BJ (cell line): ENCODE results near the gene PLA2G6. TPM values are rescaled to one million over a fixed set of nuclear protein-coding genes. Genes with fewer than 3 reads are reported as not detected.

Source experiments
- CTCF ChIA-PET: fragments of 350-600 bp; formaldehyde crosslinking; extraction: SDS; loops from one replicate; lab custom pipeline; 2021; ENCODE audit warnings: antibody characterized with exemption, inconsistent platforms; lab: Yijun Ruan, JAX
- POLR2A ChIA-PET: fragments of 300-600 bp; sonication (Branson Sonifier 250); formaldehyde crosslinking; extraction: SDS; loops from one replicate; lab custom pipeline; 2021; ENCODE audit warnings: antibody characterized with exemption; lab: Charles Lee
- DNase-seq: peaks from one replicate; pipeline ENCODE4 v3.0.0-alpha.2; 2011; ENCODE audit warnings: low read depth
- H3K27me3 ChIP-seq: 2 replicates; pipeline ENCODE4 v1.6.0; 2011; ENCODE audit warnings: low read length; ENCODE audit not compliant: control insufficient read depth, insufficient read depth
- H3K36me3 ChIP-seq: 2 replicates; pipeline ENCODE4 v1.5.1; 2011; ENCODE audit warnings: low read length; ENCODE audit not compliant: control insufficient read depth, insufficient read depth
- H3K4me3 ChIP-seq: 2 replicates; pipeline ENCODE4 v1.5.1; 2011; ENCODE audit warnings: low read depth, mild to moderate bottlenecking, control low read depth, low read length
- CTCF ChIP-seq: IDR thresholded peaks from 2 replicates; pipeline ENCODE4 v1.5.1; 2011; ENCODE audit warnings: low read depth, mild to moderate bottlenecking, control low read depth, inconsistent platforms, low read length, moderate library complexity; ENCODE audit not compliant: insufficient read depth
- polyA plus RNA-seq: library from polyadenylated mRNA; depleted of rRNA; stranded (reverse); fragments of >200 nt; gene quantifications from 2 replicates; pipeline ENCODE4 v1.2.3, GENCODE V29; 2011

The PLA2G6 gene
- polyA plus RNA-seq, 1 experiment, result 14.9 TPM

DNA sequence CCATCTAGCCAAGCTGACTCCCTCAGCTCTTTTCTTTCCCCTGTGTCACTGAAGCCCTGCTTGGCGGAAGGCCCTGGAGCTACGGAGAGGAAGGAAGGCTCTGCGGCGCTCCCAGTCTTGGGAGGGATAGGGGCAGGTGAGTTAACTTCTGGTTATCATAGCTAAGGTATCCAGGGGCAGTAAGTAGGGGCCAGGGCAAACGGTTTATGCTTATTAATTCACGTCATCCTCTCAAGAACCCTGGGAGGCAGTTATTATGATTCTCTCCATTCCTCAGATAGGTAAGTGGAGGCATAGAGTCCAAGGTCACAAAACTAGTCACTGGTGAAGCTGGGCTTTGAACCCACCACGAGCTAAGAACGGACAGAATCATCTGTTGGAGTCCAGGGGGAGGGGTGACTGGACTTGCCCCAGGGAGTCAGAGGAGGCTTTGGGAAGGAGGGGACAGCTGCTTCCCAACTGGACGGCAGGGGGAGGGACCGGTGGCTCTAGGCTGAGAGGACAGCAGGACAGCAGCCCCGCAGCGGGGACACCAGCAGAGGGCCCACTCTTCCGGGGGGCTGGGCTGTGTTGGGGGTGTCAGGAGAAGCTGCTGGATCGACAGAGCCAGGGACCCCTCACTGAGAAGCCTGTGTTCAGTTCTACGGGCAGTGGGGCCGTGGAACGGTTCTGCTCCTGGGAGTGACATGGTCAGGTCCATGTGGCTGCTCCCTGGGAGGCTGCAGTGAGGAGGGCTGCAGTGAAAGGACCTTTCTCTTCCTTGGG, 74.6 kb downstream of the PLA2G6 start:
- 0 out of 2 replicates have a peak, but pooled peaks have one; percentile 7 for TF ChIP-seq CTCF
- ChIA-PET POLR2A (no interaction called here), CTCF (interaction anchor here (0.6 to 2.5 kb wide), 4 partner anchors 9 to 113 kb away, joined by 3 to 10 read pairs (median 4); no protein-coding TSS in a partner anchor)
- Histone ChIP-seq H3K27me3 (no peaks in the 10 kb centered on the region), H3K4me3 (no peak overlapping the region), H3K36me3 (no peaks in the 10 kb centered on the region)
- DNase-seq, result no peak

- Histone ChIP-seq H3K36me3 (no peaks in the 10 kb centered on the region), H3K27me3 (no peaks in the 10 kb centered on the region), H3K4me3 (no peak overlapping the region)
- TF ChIP-seq CTCF, result peak; percentile 31; the same call in 1 of the 2 replicates
- POLR2A ChIA-PET, result interaction anchor here (0.6 kb wide), 1 partner anchor 237 kb away, joined by 9 read pairs; no protein-coding TSS in a partner anchor
- no peak for DNase-seq
- CTCF ChIA-PET, result interaction anchor here (1.0 kb wide), 1 partner anchor 10 kb away, joined by 5 read pairs; no protein-coding TSS in a partner anchor
Observed at GRCh38 chr22:38104084-38104483, 77.5 kb downstream of the PLA2G6 start.

DNA sequence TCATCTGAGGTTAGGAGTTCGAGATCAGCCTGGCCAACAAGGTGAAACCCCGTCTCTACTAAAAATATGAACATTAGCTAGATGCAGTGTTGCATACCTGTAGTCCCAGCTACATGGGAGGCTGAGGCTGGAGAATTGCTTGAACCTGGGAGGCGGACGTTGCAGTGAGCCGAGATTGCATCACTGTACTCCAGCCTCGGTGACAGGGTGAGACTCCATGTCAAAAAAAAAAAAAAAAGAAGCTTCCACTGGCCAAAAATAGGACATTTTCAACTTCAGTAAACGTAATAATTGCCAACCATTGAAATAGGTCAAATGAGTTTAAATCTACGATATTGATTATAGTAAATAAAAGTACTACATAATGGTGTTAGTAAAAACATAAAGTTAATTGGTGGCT, 78.0 kb downstream of the PLA2G6 start:
- no peak for DNase-seq
- TF ChIP-seq CTCF, result no peak
- ChIA-PET POLR2A (no interaction called here), CTCF (interaction anchor here (1.0 to 1.7 kb wide), 2 partner anchors 10 to 11 kb away, joined by 4 to 5 read pairs; no protein-coding TSS in a partner anchor)
- H3K36me3 ChIP-seq, result no peaks in the 10 kb centered on the region
- H3K4me3 ChIP-seq, result no peak overlapping the region
- no peaks in the 10 kb centered on the region for H3K27me3 ChIP-seq

DNA sequence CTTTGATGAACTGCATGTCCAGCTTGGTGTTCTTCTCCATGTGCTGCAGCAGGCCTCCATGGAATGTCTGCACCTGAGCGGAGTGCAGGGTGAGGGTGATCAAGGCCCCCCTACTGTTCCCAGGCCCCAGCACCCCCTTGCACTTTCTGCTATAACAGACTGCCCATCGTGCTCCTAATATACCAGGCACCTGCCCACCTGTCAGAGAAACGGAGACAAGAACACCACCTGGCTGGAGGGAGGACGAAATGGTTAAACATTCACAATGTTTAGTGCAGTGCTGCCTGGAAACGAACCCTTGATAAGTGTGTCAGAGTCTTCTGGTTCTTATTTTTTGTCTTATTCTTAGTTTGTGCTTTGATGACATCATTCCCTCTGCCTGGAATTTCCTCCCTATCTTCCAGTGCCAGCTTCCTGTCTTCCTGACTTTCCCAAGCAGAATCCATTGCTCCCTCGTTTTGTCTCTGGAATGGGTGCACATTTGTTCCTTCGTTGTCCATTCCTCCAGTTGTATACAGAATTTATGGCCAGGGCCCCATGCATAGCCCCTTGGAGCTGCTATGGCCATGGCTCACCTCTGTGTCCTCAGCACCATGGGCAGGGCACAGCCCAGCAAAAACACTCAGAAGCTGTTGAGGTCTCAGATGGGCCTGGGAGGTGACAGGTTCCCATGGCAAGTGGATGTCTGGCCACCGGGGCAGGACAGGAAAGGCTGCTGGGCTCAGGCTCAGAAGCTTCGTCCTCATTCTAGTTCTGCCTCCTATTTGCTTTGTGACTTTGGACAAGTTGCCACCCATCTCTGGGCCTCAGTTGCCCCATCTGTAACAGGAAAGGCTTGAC, 83.0 kb downstream of the PLA2G6 start:
- TF ChIP-seq CTCF, result no peak
- ChIA-PET POLR2A (no interaction called here), CTCF (interaction anchor here (0.6 to 4.3 kb wide), 12 partner anchors 8 to 497 kb away, joined by 3 to 18 read pairs (median 4); no protein-coding TSS in a partner anchor)
- no peak overlapping the region for H3K4me3 ChIP-seq
- no peaks in the 10 kb centered on the region for H3K27me3 ChIP-seq
- peak; percentile 27 for DNase-seq
- H3K36me3 ChIP-seq, result no peaks in the 10 kb centered on the region
